Esophagus muscularis mucosa (tissue), 2 donors: Measurements from ENCODE around the gene CCNY.

ENCODE experiments used
- EP300 ChIP-seq: sonication (generic); formaldehyde crosslinking; IDR thresholded peaks from one replicate; pipeline ENCODE4 v1.6.1; 2017; ENCODE audit warnings: antibody characterized with exemption
- POLR2A ChIP-seq: fragments of 450-650 bp; IDR thresholded peaks from one replicate; pipeline ENCODE4 v1.6.1; 2017; ENCODE audit warnings: antibody characterized with exemption, moderate library complexity, mild to moderate bottlenecking, low read depth

- TF ChIP-seq EP300 (no peak), POLR2A (no peak)
These were observed 184.7 kb downstream of the CCNY start for GRCh38 chr10:35520996-35521395.
